HG03025 (cell line): Measurements from ENCODE around the gene STMP1.
"Not testable (repeated sequence)": the region's sequence is repeated elsewhere in the genome, so short reads cannot be mapped to it uniquely, and the experiment has no call there.

Experiments used
- ATAC-seq: cut with Tn5 transposase; IDR thresholded peaks from one replicate; pipeline ENCODE4 v1.9.1; 2021; ENCODE audit warnings: mild to moderate bottlenecking, moderate library complexity; ENCODE audit not compliant: unreplicated experiment, low FRiP score

STMP1 gene

GRCh38 chr7:135662373-135663114 is at the start of gene STMP1:
STMP1 (plus strand) TSS chr7:135662514.
- peak; percentile 91 for ATAC-seq

- ATAC-seq, result no peak
Observed at GRCh38 chr7:135616136-135616535, 46.2 kb upstream of the STMP1 start.

GRCh38 chr7:135617781-135618180 is 44.5 kb upstream of the STMP1 start:
- no peak for ATAC-seq

- no peak for ATAC-seq
Observed at GRCh38 chr7:135618510-135618909, 43.8 kb upstream of the STMP1 start.

DNA sequence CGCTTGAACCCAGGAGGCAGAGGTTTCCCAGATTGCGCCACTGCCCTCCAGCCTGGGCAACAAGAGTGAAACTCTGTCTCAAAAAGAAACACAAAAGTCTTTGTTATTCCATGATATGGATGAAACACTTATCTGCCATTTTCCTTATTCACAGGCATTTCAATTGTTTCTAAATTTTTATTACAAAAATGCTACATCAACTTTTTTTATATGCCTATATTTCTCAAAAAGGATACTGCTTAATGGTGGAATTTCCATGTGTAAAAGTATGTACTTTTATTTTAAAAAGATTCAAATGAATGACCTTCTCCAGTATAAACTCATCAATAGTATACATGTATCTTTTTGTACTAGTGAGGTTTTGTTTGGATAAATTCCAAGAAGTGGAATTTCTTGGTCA is 41.9 kb upstream of the STMP1 start:
- ATAC-seq, result no peak

DNA sequence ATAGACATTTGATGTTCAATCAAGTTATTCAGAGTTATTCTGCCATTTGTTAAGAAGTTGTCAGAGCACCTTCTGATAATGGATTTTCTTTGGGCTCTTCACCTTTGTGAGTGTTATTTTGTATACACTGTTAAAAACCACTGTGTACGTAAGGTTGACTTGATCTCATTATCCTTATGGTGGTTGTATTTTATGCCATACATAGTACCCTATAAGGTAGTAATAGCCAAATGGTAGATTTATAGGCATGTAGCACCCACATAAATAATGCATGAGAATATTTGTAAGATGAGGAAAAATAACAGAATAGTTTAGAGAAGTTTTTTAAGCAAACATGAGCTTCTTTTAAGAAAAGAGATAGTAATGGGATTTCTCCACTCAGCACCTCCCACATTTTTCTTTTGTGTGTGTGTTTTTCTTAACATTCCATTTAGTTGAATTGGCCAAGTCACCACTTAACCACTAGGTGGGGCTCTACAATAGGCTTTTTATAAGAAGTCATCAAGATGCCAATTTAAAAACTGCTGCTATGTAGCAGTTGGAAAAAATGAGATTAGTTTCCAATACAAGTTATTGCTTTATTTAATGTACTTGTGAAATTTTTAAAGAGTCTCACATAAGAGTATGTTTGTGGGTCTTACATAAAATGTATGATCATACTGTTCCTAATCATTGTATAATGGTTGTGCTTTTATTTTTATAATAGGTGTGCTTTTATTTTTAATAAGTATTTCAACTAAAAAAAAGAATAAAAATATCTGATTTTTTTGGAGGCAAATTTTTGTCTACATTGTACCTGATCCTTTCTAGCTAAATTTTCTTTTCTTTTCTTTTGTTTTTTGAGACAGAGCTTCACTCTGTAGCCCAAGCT is 41.1 kb upstream of the STMP1 start:
- ATAC-seq, result no peak

DNA sequence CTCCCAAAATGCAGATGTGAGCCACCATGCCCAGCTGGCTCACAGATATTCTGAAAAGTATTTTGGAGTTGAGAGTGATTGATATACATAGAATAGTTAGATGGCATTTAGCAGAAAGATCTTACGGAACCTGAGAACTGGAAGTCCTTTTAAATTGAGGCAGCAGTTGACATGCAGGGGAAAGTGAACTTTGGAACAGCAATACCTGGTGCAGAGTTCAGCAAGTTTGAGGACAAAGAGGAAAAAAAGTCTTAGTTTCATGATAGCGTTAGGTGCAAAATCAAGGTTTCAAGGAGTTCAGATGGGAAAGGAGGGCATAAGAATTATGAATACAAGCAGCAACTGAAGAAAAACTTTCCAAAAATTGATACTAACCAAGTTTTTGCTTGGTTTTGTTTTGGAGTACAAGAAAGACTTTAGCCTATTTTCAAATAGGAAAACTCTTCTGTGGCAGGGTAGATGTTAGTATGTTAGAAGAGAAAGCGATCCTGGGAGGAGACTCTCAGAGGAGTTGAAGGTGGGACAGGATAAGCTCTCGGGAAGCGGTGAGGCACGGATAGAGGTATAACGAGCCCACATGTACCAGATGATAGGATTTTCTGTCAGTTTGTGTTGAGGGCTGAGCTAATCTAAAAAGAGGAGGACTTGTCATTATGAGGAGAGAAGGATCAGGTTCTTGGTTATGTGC is 28.0 kb upstream of the STMP1 start:
- no peak for ATAC-seq

GRCh38 chr7:135639690-135640089 is 22.6 kb upstream of the STMP1 start:
- not testable (repeated sequence) for ATAC-seq

GRCh38 chr7:135644154-135644553 is 18.2 kb upstream of the STMP1 start:
- ATAC-seq, result no peak

- no peak for ATAC-seq
Observed at GRCh38 chr7:135644729-135645128, 17.6 kb upstream of the STMP1 start.

- no peak for ATAC-seq
Observed at GRCh38 chr7:135645296-135645904, 16.9 kb upstream of the STMP1 start.

DNA sequence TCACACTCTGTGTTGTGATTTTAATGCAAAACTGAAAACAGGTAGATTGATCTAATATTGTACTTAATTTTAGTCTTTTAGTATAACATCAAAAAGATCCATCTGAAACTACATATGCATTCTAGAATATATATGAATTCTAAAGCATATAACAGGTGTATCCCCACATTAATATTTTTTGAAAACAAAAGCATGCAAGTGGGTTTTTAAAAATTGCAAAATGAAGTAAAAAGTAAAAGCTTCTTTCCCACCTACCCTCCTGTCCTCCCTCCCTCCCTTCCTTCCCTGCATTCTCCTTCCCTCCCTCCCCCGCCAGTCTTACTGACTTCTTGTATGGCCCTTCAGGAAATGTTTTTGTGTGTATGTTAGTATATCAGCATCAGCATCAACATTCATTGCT is 14.6 kb upstream of the STMP1 start:
- no peak for ATAC-seq

DNA sequence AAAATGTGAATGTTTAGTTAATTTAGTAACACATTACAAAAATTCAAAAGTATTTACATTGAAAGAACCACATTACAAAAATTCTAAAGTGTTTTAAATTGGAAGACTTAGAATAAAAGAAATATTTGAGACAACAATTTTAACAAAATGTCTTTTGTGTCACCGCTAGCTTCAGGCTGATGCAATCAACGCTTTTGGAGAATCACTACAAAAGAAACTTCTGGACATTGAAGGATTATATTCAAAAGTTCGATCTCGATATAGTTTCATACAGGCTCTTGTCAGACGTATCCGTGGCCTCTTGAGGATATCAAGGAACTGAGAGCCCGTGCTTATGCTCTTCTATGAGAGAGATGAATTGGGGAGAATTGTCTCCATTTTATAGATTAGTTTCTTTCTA is 14.1 kb upstream of the STMP1 start:
- ATAC-seq, result no peak

- no peak for ATAC-seq
Observed at GRCh38 chr7:135650831-135651573, 11.3 kb upstream of the STMP1 start.

- no peak for ATAC-seq
Observed at GRCh38 chr7:135653340-135654080, 8.8 kb upstream of the STMP1 start.

DNA sequence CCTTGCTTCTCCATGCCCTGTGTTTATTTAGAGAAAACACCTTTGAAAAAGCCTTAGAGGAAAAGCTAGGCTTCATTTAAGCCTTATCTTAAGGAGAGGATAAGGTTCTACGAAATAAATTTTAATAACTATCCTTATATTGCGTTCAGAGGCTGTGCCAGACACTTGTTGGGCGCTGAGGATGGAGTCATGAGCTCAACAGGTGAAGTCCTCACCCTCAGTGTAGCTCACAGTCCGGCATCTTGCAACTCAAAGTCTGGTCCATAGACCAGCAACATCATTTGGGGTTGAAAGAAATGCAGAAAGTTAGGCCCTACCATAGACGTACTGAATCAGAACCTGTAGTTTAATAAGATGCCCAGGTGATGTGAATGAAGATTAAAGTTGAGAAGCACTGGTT is 3.8 kb upstream of the STMP1 start:
- ATAC-seq, result no peak

GRCh38 chr7:135659159-135659846 is 3.0 kb upstream of the STMP1 start:
- no peak for ATAC-seq

- ATAC-seq, result peak; percentile 15
Observed at GRCh38 chr7:135661311-135662122, 797 bp upstream of the STMP1 start.
